Heart right ventricle (tissue), 16 donors: ENCODE results near the gene FBP1. TPM values are rescaled to one million over a fixed set of nuclear protein-coding genes. Genes with fewer than 3 reads are reported as not detected.
A peak's percentile ranks its signal among the peaks of the same experiment; 100 is the strongest.

ENCODE experiments used
- ATAC-seq, 8 donors: fragments of 200-7000 bp; cut with Tn5 transposase; one replicate each; pipeline ENCODE4 v1.9.1; 2020; ENCODE audit warnings: mild to moderate bottlenecking in 8 of 8, moderate library complexity in 8 of 8, moderate number of reproducible peaks in 1 of 8
- DNase-seq, 2 donors: peaks; one replicate each; pipeline ENCODE4 v3.0.0-alpha.2; 2020
- H3K27ac ChIP-seq, 10 donors: fragments of 200-600 bp; sonication (generic) in 2 of 10; one replicate each; pipeline versions ENCODE4 v1.5.0 to v1.8.0; 2020 to 2022; ENCODE audit warnings: mild to moderate bottlenecking in 3 of 10
- H3K27me3 ChIP-seq, 7 donors: fragments of 200-600 bp; one replicate each; pipeline ENCODE4 v1.8.0; 2021 to 2022; ENCODE audit warnings: mild to moderate bottlenecking in 2 of 7
- H3K36me3 ChIP-seq, 9 donors: fragments of 200-600 bp; sonication (generic) in 1 of 9; one replicate each; pipeline versions ENCODE4 v1.5.0 to v1.8.0; 2020 to 2022; ENCODE audit warnings: mild to moderate bottlenecking in 2 of 9
- H3K4me1 ChIP-seq, 9 donors: fragments of 200-600 bp; sonication (generic) in 1 of 9; one replicate each; pipeline versions ENCODE4 v1.5.0 to v1.8.0; 2020 to 2022; ENCODE audit warnings: mild to moderate bottlenecking in 4 of 9
- H3K4me3 ChIP-seq, 10 donors: fragments of 200-600 bp; sonication (generic) in 2 of 10; one replicate each; pipeline versions ENCODE4 v1.5.0 to v1.8.0; 2020 to 2022; ENCODE audit warnings: mild to moderate bottlenecking in 7 of 10, moderate library complexity in 2 of 10
- H3K9me3 ChIP-seq, 11 donors: fragments of 200-600 bp in 10 of 11; sonication (generic) in 2 of 11; one replicate each; pipeline versions ENCODE4 v1.5.0 to v1.8.0; 2013 to 2022; ENCODE audit warnings: mild to moderate bottlenecking in 2 of 11, control low read depth in 1 of 11, moderate library complexity in 1 of 11
- whole genome bisulfite sequencing, 2 donors: extraction: QIAGEN DNeasy Blood & Tissue Kit; methylation state at CpG; one replicate each; pipeline ENCODE4 v1.1.7; 2013; ENCODE audit warnings: inconsistent platforms in 1 of 2; 5-methylcytosine and 5-hydroxymethylcytosine counted together
- intact Hi-C, 10 donors: fragments of 100-400 bp; cut with DNase I; formaldehyde crosslinking; loops; one replicate each; pipeline versions ENCODE4 v1.11.1 to v1.14.2; 2022
- polyA plus RNA-seq, 2 donors: library from polyadenylated mRNA; stranded (reverse); fragments of 200-250 nt; gene quantifications; one replicate each; pipeline ENCODE4 v1.2.3, GENCODE V29; 2013
- total RNA-seq, 10 donors: library from RNA; stranded (reverse); fragmentation: NEBNext Ultra II Directional in 3 of 10; extraction: Animal tissue kit (Norgen Biotek cat#: 25700) in 3 of 10; gene quantifications; one replicate each; pipeline versions ENCODE4 v1.2.1 to v1.2.4, GENCODE V29; 2021 to 2023
- TF ChIP-seq, protein P1 (sequence below), 9 donors: fragments of 200-600 bp; sonication (generic) in 2 of 9; IDR thresholded peaks; one replicate each; pipeline versions ENCODE4 v1.5.0 to v1.8.0; 2021 to 2022; ENCODE audit warnings: antibody characterized with exemption in 9 of 9, mild to moderate bottlenecking in 5 of 9, moderate library complexity in 1 of 9
- donor health status: Arrhythmogenic right ventricular cardiomyopathy.
- donor health status: ischemic (EF 13 %, LVEDD 7.1; RV severe dilation, severe dysfunction).
- donor health status: healthy with polysubstance abuse.
- donor health status: DM: no; HTN: yes; CAD: no.
- donor health status: DM: no; HTN: no; CAD: no.
- donor health status: ischemic (EF 25% LVEDD 6.9; RV normal size, moderate dysfunction).
- donor health status: ischemic (EF 25% LVEDD 5.7; RV mildly dilated, moderate dysfunction).
- donor health status: healthy.
- donor health status: DM: yes; HTN: yes; CAD: no.
- donor health status: Ischemic cardiomyopathy.
- donor health status: ischemic (EF 35%, LVEDD 5.7; RV mildly dilated, moderate dysfunction).
- donor health status: nonischemic (EF 11% LVEDD 7.7; RV severe dilation, severe dysfunction).
- donor health status: DM: yes; HTN: yes; CAD: no.
- donor health status: PGD.
- donor health status: ischemic (EF 29% LVEDD 5.4; RV normal size, mild dysfunction).
- donor health status: nonischemic (EF 23%, LVEDD 6.1; RV moderate dilation, normal function).

FBP1 gene
- total and polyA plus RNA-seq, 12 donors = 0.16 to 9.7 (median 0.57) TPM

DNA sequence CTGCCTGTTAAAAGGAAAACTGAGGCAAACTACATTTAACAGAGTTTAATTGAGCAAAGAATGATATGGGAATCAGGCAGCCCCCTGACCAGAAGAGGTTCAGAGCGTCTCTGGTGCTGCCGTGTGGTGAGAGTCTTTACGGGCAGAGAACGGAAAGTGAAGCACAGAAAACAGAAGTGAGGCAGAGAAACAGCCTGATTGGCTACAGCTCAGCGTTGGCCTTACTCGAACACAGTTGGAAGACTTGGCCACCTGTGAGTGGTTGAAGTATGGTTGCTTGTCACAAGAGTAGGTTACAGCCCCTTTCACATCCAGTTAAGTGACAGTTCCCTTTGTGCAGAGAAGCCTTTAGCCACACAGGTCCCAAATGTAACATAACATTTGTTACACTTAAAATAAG is 16.9 kb upstream of the FBP1 start:
- TF ChIP-seq, protein P1, sequence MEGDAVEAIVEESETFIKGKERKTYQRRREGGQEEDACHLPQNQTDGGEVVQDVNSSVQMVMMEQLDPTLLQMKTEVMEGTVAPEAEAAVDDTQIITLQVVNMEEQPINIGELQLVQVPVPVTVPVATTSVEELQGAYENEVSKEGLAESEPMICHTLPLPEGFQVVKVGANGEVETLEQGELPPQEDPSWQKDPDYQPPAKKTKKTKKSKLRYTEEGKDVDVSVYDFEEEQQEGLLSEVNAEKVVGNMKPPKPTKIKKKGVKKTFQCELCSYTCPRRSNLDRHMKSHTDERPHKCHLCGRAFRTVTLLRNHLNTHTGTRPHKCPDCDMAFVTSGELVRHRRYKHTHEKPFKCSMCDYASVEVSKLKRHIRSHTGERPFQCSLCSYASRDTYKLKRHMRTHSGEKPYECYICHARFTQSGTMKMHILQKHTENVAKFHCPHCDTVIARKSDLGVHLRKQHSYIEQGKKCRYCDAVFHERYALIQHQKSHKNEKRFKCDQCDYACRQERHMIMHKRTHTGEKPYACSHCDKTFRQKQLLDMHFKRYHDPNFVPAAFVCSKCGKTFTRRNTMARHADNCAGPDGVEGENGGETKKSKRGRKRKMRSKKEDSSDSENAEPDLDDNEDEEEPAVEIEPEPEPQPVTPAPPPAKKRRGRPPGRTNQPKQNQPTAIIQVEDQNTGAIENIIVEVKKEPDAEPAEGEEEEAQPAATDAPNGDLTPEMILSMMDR (IDR thresholded peaks at IDR 0.05) = no peak
- Histone ChIP-seq H3K9me3 (no peaks in the 10 kb centered on the region), H3K4me3 (peak overlapping the region in 2 of 10 donors; percentile 14 to 35), H3K4me1 (peaks cover 0 to 27% (median 0%) of the 10 kb centered on the region in 9 donors), H3K36me3 (no peaks in the 10 kb centered on the region), H3K27me3 (peaks cover 0 to 6% (median 0%) of the 10 kb centered on the region in 7 donors), H3K27ac (peak overlapping the region in 1 of 10 donors; percentile 77)
- DNase-seq (no peak), ATAC-seq (peak in 7 of 8 donors; percentile 53 to 78 (median 60))
- intact Hi-C loops = no loop called here
- WGBS, 2 donors = 21 to 23% methylated on average over 6 of the region's 6 CpGs

DNA sequence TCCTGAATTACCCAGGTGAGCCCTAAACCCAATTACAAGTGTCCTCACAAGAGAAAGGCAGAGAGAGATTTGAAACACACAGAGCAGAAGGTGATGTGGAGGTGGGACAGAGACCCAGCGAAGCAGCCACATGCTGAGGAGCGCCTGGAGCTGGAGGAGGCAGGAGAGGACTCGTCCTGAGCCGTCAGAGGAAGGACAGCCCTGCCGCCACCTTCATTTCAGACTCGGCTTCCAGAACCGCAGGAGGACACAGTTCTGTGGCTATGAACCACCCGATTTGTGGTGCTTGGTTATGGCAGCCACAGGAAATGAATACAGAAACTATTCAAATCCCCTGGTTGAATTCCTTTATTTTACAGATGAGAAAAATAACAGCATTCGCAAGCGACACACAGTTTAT is 16.4 kb upstream of the FBP1 start:
- TF ChIP-seq, protein P1 (IDR thresholded peaks at IDR 0.05) = no peak
- 74 to 80% methylated on average over 10 of the region's 10 CpGs for WGBS, 2 donors
- no peak for DNase-seq
- H3K27ac ChIP-seq = peak overlapping the region in 1 of 10 donors; percentile 77
- H3K9me3 ChIP-seq = no peaks in the 10 kb centered on the region
- no peaks in the 10 kb centered on the region for H3K36me3 ChIP-seq
- intact Hi-C loops = no loop called here
- H3K4me1 ChIP-seq = peaks cover 0 to 28% (median 0%) of the 10 kb centered on the region in 9 donors
- peaks cover 0 to 6% (median 0%) of the 10 kb centered on the region in 7 donors for H3K27me3 ChIP-seq
- peak overlapping the region in 2 of 10 donors; percentile 14 to 35 for H3K4me3 ChIP-seq
- ATAC-seq = no peak

DNA sequence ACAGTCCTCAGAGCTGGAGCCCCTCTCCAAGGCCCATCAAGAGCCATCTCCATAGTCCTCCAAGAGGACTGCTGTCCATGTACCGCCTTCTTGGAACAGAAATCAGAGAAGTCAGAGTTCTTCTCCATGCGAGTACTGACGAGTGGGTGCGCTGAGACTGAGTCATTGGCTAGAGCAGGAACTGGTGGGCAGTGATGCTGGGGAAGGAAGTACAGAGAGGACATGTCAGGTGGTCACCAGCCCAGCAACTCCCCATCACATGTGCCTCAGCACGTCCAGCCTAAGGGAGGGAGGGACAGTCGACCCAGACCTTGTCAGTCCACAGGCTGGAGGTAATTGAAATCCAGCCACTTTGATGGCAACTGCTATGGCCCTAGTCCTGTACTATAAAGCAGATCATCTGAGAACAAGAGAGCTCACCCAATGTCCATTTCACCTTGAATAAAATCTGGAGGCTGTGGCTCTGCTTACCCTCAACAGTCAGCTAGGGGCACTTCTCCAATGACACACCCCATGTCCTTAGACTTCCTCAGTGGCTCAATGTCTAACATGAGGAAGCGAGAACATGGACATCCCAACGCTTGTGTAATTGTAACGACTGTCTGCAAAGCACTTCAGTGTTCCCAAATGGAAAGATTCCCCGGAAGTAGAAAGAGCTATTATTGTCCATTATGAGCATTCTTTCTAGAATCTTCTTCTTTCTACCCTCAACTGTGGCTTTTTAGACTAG is 15.0 kb upstream of the FBP1 start:
- Histone ChIP-seq H3K9me3 (no peaks in the 10 kb centered on the region), H3K4me1 (peaks cover 0 to 37% (median 0%) of the 10 kb centered on the region in 9 donors), H3K4me3 (no peak overlapping the region), H3K27me3 (peaks cover 0 to 6% (median 0%) of the 10 kb centered on the region in 7 donors), H3K36me3 (no peaks in the 10 kb centered on the region), H3K27ac (peak overlapping the region in 1 of 10 donors; percentile 77)
- TF ChIP-seq, protein P1 (IDR thresholded peaks at IDR 0.05) = no peak
- DNase-seq = no peak
- intact Hi-C loops = no loop called here
- peak in 4 of 8 donors; percentile 24 to 58 (median 40) for ATAC-seq
- 74 to 84% methylated on average over 10 of the region's 10 CpGs for WGBS, 2 donors

DNA sequence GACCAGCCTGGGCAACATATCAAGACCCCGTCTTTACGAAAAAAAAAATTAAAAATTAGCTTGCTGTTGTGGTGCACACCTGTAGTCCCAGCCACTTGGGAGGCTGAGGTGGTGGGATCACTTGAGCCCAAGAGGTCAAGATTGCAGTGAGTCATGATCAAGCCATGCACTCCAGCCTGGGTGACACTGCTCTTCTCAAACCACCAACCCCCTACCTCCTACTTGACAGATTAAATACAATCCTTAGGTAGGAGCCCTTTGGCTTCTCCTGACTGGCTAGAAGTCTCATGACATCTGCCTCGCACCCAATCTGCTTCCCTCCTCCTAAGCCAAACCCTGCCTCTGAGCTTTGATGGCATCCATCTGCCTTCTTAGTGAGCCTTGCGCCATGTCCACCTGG is 11.6 kb upstream of the FBP1 start:
- Histone ChIP-seq H3K36me3 (no peaks in the 10 kb centered on the region), H3K9me3 (no peaks in the 10 kb centered on the region), H3K27me3 (no peaks in the 10 kb centered on the region), H3K4me3 (no peak overlapping the region), H3K4me1 (peaks cover 0 to 39% (median 0%) of the 10 kb centered on the region in 9 donors), H3K27ac (no peak overlapping the region)
- no peak for DNase-seq
- intact Hi-C loops = no loop called here
- TF ChIP-seq, protein P1 (IDR thresholded peaks at IDR 0.05) = no peak
- WGBS, 2 donors = 95 to 98% methylated on average over 4 of the region's 4 CpGs
- ATAC-seq = no peak
